CD4-positive, alpha-beta T cell (primary cell): ENCODE data around the gene LRRC38. TPM values are rescaled to one million over a fixed set of nuclear protein-coding genes. Genes with fewer than 3 reads are reported as not detected.
A peak's percentile ranks its signal among the peaks of the same experiment; 100 is the strongest.

Experiments
- ATAC-seq: fragments of 200-7000 bp; cut with Tn5 transposase; one replicate; pipeline ENCODE4 v1.10.0; 2022; ENCODE audit warnings: mild to moderate bottlenecking; ENCODE audit not compliant: poor library complexity
- CTCF ChIA-PET: fragments of 350-600 bp; sonication (Branson Sonifier 250); formaldehyde crosslinking; loops from one replicate; lab custom pipeline; 2021; ENCODE audit warnings: antibody characterized with exemption, inconsistent platforms; lab: Charles Lee
- POLR2A ChIA-PET: fragments of 350-600 bp; sonication (Branson Sonifier 250); formaldehyde crosslinking; loops from one replicate; lab custom pipeline; 2021; ENCODE audit warnings: antibody characterized with exemption, inconsistent platforms; lab: Charles Lee
- DNase-seq, 14 experiments: peaks; one replicate each; pipeline ENCODE4 v3.0.0-alpha.2; 2013 to 2020; ENCODE audit warnings: mixed read lengths in 2 of 14
- H3K27ac ChIP-seq, 2 donors: one replicate each; pipeline versions ENCODE4 v1.5.1 to v1.7.0; 2013; ENCODE audit warnings: low read length in 2 of 2, low read depth in 1 of 2, mild to moderate bottlenecking in 1 of 2
- H3K27me3 ChIP-seq, 2 experiments: 1 replicate in 1 of 2; 2 replicates in 1 of 2; pipeline versions ENCODE4 v1.6.1 to v1.7.0; 2013; ENCODE audit warnings: low read length in 2 of 2, control low read depth in 1 of 2, mild to moderate bottlenecking in 1 of 2, moderate library complexity in 1 of 2; ENCODE audit not compliant: insufficient read depth in 2 of 2, control insufficient read depth in 1 of 2
- H3K36me3 ChIP-seq: one replicate; pipeline ENCODE4 v1.6.1; 2013; ENCODE audit warnings: low read length, control low read depth; ENCODE audit not compliant: insufficient read depth
- H3K4me1 ChIP-seq: one replicate; pipeline ENCODE4 v1.6.1; 2013; ENCODE audit warnings: low read length, control low read depth; ENCODE audit not compliant: insufficient read depth
- H3K4me3 ChIP-seq: one replicate; pipeline ENCODE4 v1.5.1; 2013; ENCODE audit warnings: mild to moderate bottlenecking, low read length, moderate library complexity
- H3K9me3 ChIP-seq, 2 experiments: 1 replicate in 1 of 2; 2 replicates in 1 of 2; pipeline versions ENCODE4 v1.6.1 to v1.7.0; 2013; ENCODE audit warnings: low read length in 2 of 2, mild to moderate bottlenecking in 2 of 2, control low read depth in 1 of 2, moderate library complexity in 1 of 2; ENCODE audit not compliant: control insufficient read depth in 1 of 2, insufficient read depth in 1 of 2
- H3K27ac Mint-ChIP-seq: one replicate; pipeline ENCODE4 v1.8.0; 2020; ENCODE audit warnings: mixed read lengths
- H3K27me3 Mint-ChIP-seq: one replicate; pipeline ENCODE4 v1.8.0; 2021; ENCODE audit warnings: mixed read lengths
- H3K36me3 Mint-ChIP-seq: one replicate; pipeline ENCODE4 v1.8.0; 2021; ENCODE audit warnings: low read depth, mixed read lengths
- H3K4me1 Mint-ChIP-seq: one replicate; pipeline ENCODE4 v1.8.0; 2021; ENCODE audit warnings: low read depth, mixed read lengths
- H3K4me3 Mint-ChIP-seq: one replicate; pipeline ENCODE4 v1.8.0; 2020; ENCODE audit warnings: mild to moderate bottlenecking, mixed read lengths
- H3K9me3 Mint-ChIP-seq: one replicate; pipeline ENCODE4 v1.8.0; 2020; ENCODE audit warnings: mixed read lengths
- CTCF ChIP-seq: fragments of 200-600 bp; IDR thresholded peaks from one replicate; pipeline ENCODE4 v1.8.0; 2022; ENCODE audit warnings: antibody characterized with exemption, mild to moderate bottlenecking
- intact Hi-C, 2 experiments: fragments of 100-400 bp; cut with DNase I in 1 of 2; cut with micrococcal nuclease in 1 of 2; formaldehyde crosslinking; loops; one replicate each; pipeline versions ENCODE4 v1.15.1 to v1.9.0; 2023 to 2025; cut with DNase I, micrococcal nuclease
- total RNA-seq, 174 experiments: library from RNA in 2 of 174; stranded (reverse) in 2 of 174; gene quantifications; one replicate each; pipeline ENCODE4 v1.2.3 and lab custom pipeline; 2021 to 2026

LRRC38 gene
- total RNA-seq, 2 experiments from 2014 or later = not detected

DNA sequence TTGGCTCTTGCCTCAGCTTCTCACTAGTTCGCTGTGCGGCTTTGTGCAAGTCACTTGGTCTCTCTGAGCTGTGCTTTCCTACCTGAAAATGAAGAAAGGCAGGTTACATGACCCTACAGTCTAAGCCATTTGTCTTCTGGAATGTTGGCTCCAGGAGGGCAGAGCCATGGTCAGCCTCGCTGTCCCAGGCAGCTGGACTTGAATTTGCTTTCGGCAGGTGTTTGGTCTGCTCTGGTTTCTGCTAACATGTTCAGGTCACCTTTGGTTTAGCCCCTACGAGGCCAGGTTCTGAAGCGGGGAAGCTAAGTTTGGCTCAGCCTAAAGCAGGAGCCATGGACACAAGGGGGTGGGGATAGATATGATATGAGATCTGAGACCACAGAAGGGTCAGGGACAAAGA is 19.1 kb downstream of the LRRC38 start:
- intact Hi-C loops = no loop called here
- H3K36me3 Mint-ChIP-seq = no peaks in the 10 kb centered on the region
- TF ChIP-seq CTCF = no peak
- ChIA-PET CTCF (no interaction called here), POLR2A (no interaction called here)
- H3K36me3 ChIP-seq = no peaks in the 10 kb centered on the region
- no peaks in the 10 kb centered on the region for H3K9me3 Mint-ChIP-seq
- no peaks in the 10 kb centered on the region for H3K4me1 ChIP-seq
- H3K4me1 Mint-ChIP-seq = no peaks in the 10 kb centered on the region
- H3K4me3 ChIP-seq = no peak overlapping the region
- H3K27ac ChIP-seq = no peak overlapping the region
- DNase-seq = no peak
- peaks cover 0 to 4% of the 10 kb centered on the region in 2 experiments for H3K9me3 ChIP-seq
- H3K27ac Mint-ChIP-seq = no peak overlapping the region
- peaks cover 14% of the 10 kb centered on the region for H3K27me3 Mint-ChIP-seq
- no peak overlapping the region for H3K4me3 Mint-ChIP-seq
- H3K27me3 ChIP-seq = no peaks in the 10 kb centered on the region
- no peak for ATAC-seq

DNA sequence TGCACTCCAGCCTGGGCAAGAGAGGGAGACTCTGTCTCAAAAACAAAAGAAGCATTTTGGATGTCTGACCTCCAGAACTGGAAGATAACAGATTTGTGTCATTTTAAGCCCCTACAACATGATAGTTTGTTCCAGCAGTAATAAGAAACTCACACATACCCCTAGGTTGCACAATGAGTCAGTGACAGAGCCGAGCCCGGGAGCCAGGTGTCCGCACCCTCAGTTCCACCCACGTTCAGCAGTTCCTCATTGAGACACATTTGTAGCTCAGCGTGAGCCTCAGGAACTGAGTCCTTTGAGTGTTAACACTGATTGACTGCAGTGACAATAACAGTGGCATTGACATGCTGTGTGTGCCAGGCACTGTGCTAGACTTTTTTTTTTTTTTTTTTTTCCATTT is 19.8 kb downstream of the LRRC38 start:
- Mint-ChIP-seq H3K36me3 (no peaks in the 10 kb centered on the region), H3K4me1 (no peaks in the 10 kb centered on the region), H3K27ac (no peak overlapping the region), H3K4me3 (no peak overlapping the region), H3K9me3 (no peaks in the 10 kb centered on the region), H3K27me3 (peaks cover 14% of the 10 kb centered on the region)
- Histone ChIP-seq H3K36me3 (no peaks in the 10 kb centered on the region), H3K4me1 (no peaks in the 10 kb centered on the region), H3K27ac (no peak overlapping the region), H3K9me3 (peaks cover 0 to 4% of the 10 kb centered on the region in 2 experiments), H3K4me3 (no peak overlapping the region), H3K27me3 (no peaks in the 10 kb centered on the region)
- DNase-seq = peak in 2 of 14 experiments; percentile 9 to 19
- ChIA-PET POLR2A (no interaction called here), CTCF (no interaction called here)
- intact Hi-C loops = no loop called here
- ATAC-seq = no peak
- TF ChIP-seq CTCF = no peak

GRCh38 chr1:13492711-13493110 is 21.1 kb downstream of the LRRC38 start:
- intact Hi-C loops = no loop called here
- Histone ChIP-seq H3K27ac (no peak overlapping the region), H3K27me3 (peaks cover 0 to 3% of the 10 kb centered on the region in 2 experiments), H3K4me3 (no peak overlapping the region), H3K36me3 (no peaks in the 10 kb centered on the region), H3K9me3 (peaks cover 0 to 4% of the 10 kb centered on the region in 2 experiments), H3K4me1 (no peaks in the 10 kb centered on the region)
- Mint-ChIP-seq H3K27ac (no peak overlapping the region), H3K27me3 (peaks cover 19% of the 10 kb centered on the region), H3K4me1 (no peaks in the 10 kb centered on the region), H3K9me3 (no peaks in the 10 kb centered on the region), H3K36me3 (no peaks in the 10 kb centered on the region), H3K4me3 (no peak overlapping the region)
- TF ChIP-seq CTCF = no peak
- ChIA-PET CTCF (no interaction called here), POLR2A (no interaction called here)
- ATAC-seq (no peak), DNase-seq (no peak)
